AG04450 (cell line): ENCODE data around the gene CWF19L2. TPM values are rescaled to one million over a fixed set of nuclear protein-coding genes. Genes with fewer than 3 reads are reported as not detected.

Source experiments
- CTCF ChIA-PET: fragments of 300-600, 350-600 bp; formaldehyde crosslinking; extraction: SDS; loops from one replicate; lab custom pipeline; 2022; ENCODE audit warnings: antibody characterized with exemption, inconsistent platforms; lab: Charles Lee
- POLR2A ChIA-PET: fragments of 350-600 bp; formaldehyde crosslinking; extraction: SDS; loops from one replicate; lab custom pipeline; 2021; ENCODE audit warnings: antibody characterized with exemption, inconsistent platforms; lab: Yijun Ruan, JAX
- DNase-seq: peaks from one replicate; pipeline ENCODE4 v3.0.0-alpha.2; 2011; ENCODE audit warnings: low read depth, low spot score
- H3K27ac ChIP-seq: one replicate; pipeline ENCODE4 v1.5.1; 2012; ENCODE audit warnings: low read depth, low read length, control low read depth
- H3K27me3 ChIP-seq: one replicate; pipeline ENCODE4 v1.6.0; 2012; ENCODE audit warnings: low read length; ENCODE audit not compliant: control insufficient read depth, insufficient read depth
- H3K4me3 ChIP-seq: 2 replicates; pipeline ENCODE4 v1.5.1; 2011; ENCODE audit warnings: mild to moderate bottlenecking, low read depth, low read length, control low read depth
- H3K9me3 ChIP-seq: 2 replicates; pipeline ENCODE4 v1.5.1; 2012; ENCODE audit warnings: low read length; ENCODE audit not compliant: control insufficient read depth, insufficient read depth
- CTCF ChIP-seq: IDR thresholded peaks from 2 replicates; pipeline ENCODE4 v1.5.1; 2011; ENCODE audit warnings: low read depth, low read length, control low read depth, inconsistent platforms
- polyA plus RNA-seq: library from polyadenylated mRNA; depleted of rRNA; stranded (reverse); fragments of >200 nt; gene quantifications from 2 replicates; pipeline ENCODE4 v1.2.3, GENCODE V29; 2011

CWF19L2 gene
- polyA plus RNA-seq, 1 experiment: 4.7 TPM

DNA sequence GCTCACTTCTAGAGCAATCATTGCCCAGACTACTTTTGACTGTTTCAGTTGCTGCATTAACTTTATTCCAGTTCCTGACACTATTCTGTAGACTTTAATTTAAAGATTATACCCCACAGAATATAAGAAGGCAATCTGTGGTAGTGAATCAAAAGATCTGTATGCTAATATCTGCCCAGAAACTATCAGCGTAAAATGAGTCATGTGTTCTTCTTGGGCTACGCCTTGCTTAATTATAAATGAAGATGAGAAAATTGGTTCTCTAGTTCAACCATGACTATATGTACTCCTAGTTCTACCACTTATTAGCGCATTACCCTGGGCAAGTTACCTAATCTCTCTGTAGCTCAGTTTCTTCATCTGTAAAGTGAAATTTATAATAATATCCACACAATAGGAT is 128.5 kb downstream of the CWF19L2 start:
- H3K27ac ChIP-seq: no peak overlapping the region
- ChIA-PET POLR2A (no interaction called here), CTCF (no interaction called here)
- no peak overlapping the region for H3K4me3 ChIP-seq
- H3K27me3 ChIP-seq: no peaks in the 10 kb centered on the region
- H3K9me3 ChIP-seq: no peaks in the 10 kb centered on the region
- no peak for DNase-seq
- no peak for TF ChIP-seq CTCF

DNA sequence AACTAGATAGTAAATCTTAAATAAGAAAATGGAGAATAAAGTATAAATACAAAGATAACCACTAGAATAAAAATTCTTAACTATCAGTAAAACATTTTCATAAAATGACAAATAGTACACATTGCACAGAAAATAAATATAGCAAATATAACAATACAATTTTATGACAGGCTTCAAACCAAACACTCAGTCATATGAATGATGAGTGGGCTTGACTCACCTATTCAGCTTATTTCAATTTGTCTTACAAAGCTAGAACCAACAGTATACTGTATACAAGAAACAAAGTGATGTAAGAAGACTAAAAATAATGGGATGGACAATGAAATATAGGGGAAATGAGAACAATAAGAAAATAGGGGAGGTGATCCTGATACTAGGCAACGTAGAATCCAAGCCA is 141.2 kb downstream of the CWF19L2 start:
- Histone ChIP-seq H3K27ac (no peak overlapping the region), H3K4me3 (no peak overlapping the region), H3K9me3 (no peaks in the 10 kb centered on the region), H3K27me3 (no peaks in the 10 kb centered on the region)
- TF ChIP-seq CTCF: no peak
- POLR2A ChIA-PET: no interaction called here
- CTCF ChIA-PET: no interaction called here
- DNase-seq: no peak

DNA sequence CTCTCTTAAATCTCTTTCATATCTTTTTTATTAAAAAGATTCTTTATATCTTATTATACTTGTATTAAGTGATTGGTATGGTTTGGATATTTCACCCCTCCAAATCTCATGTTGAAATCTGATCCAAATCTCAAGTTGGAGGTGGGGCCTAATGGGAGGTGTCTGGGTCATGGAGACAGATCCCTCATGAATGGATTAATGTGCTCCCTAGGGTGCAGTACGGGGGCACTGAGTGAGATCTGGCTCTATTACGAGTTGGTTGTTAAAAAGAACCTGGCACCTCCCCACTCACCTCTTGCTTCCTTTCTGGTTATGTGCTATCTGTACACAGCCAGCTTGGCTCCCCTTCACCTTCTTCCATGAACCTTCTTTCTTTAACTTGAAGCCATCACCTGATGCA is 149.6 kb downstream of the CWF19L2 start:
- H3K27me3 ChIP-seq: no peaks in the 10 kb centered on the region
- TF ChIP-seq CTCF: no peak
- H3K27ac ChIP-seq: no peak overlapping the region
- POLR2A ChIA-PET: no interaction called here
- no peaks in the 10 kb centered on the region for H3K9me3 ChIP-seq
- CTCF ChIA-PET: no interaction called here
- H3K4me3 ChIP-seq: no peak overlapping the region
- DNase-seq: no peak

GRCh38 chr11:107301878-107302277 is 155.7 kb downstream of the CWF19L2 start:
- ChIA-PET CTCF (no interaction called here), POLR2A (no interaction called here)
- Histone ChIP-seq H3K9me3 (no peaks in the 10 kb centered on the region), H3K4me3 (no peak overlapping the region), H3K27me3 (no peaks in the 10 kb centered on the region), H3K27ac (no peak overlapping the region)
- no peak for DNase-seq
- TF ChIP-seq CTCF: no peak

DNA sequence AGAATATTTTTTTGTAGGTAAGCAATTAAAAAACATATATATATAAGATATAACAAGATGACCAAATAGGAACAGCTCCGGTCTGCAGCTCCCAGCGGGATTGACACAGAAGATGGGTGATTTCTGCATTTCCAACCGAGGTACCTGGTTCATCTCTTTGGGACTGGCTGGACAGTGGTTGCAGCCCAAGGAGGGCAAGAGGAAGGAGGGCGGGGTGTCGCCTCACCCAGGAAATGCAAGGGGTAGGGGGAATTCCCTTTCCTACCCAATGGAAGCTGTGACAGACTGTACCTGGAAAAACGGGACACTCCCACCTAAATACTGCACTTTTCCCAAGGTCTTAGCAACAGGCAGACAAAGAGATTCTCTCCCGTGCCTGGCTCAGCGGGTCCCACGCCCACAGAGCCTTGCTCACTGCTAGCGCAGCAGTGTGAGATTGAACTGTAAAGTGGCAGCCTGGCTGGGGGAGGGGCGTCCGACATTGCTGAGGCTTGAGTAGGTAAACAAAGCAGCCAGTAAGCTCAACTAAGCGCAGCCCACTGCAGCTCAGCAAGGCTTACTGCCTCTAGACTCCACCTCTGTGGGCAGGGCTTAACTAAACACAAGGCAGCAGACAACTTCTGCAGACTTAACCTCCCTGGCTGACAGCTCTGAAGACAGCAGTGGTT is 163.8 kb downstream of the CWF19L2 start:
- TF ChIP-seq CTCF: no peak
- no peaks in the 10 kb centered on the region for H3K9me3 ChIP-seq
- no peak overlapping the region for H3K4me3 ChIP-seq
- no peak overlapping the region for H3K27ac ChIP-seq
- no peaks in the 10 kb centered on the region for H3K27me3 ChIP-seq
- ChIA-PET CTCF (no interaction called here), POLR2A (no interaction called here)
- DNase-seq: no peak
